ENCODE measurements around the gene DGCR2. TPM values are rescaled to one million over a fixed set of nuclear protein-coding genes. Genes with fewer than 3 reads are reported as not detected.

DGCR2 gene
- total RNA-seq, 1 experiment from 2014 or later, result 72.4 TPM

- Histone ChIP-seq H3K36me3 (replicated peaks; ENCODE audit: control insufficient read depth, insufficient read depth, low read length) (no peaks in the 10 kb centered on the region), H3K4me3 (ENCODE audit: insufficient read depth, low read depth, low read length) (no peak overlapping the region), H3K27me3 (ENCODE audit: control insufficient read depth, insufficient read depth, low read length) (no peaks in the 10 kb centered on the region)
- DNase-seq, result peak; percentile 63
Measured at GRCh38 chr22:19111140-19111539, 11.1 kb downstream of the DGCR2 start.

GRCh38 chr22:19110646-19111045 lies 11.6 kb downstream of the DGCR2 start:
- Histone ChIP-seq H3K27me3 (ENCODE audit: control insufficient read depth, insufficient read depth, low read length) (no peaks in the 10 kb centered on the region), H3K4me3 (ENCODE audit: insufficient read depth, low read depth, low read length) (no peak overlapping the region), H3K36me3 (replicated peaks; ENCODE audit: control insufficient read depth, insufficient read depth, low read length) (no peaks in the 10 kb centered on the region)
- DNase-seq, result no peak

DNA sequence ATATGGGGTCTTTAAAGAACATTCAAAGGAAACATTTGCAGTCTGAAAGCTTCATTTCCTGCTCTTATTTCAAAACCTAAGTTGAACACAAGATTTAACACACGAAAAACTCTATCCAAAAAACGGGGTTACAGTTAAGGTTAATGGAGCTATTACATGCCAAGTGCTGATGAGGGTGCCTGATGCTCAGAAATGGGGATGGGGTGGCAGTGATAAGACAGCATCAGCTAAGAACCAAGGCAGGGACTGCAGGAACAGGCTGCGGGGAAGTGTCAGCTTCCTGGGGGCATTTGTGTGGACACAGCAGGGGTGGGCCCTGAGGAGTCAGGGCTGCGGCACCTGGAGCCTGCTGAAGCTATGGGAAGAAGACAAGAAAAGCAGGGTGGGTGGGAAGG lies 12.2 kb downstream of the DGCR2 start:
- Histone ChIP-seq H3K27me3 (ENCODE audit: control insufficient read depth, insufficient read depth, low read length) (no peaks in the 10 kb centered on the region), H3K4me3 (ENCODE audit: insufficient read depth, low read depth, low read length) (no peak overlapping the region), H3K36me3 (replicated peaks; ENCODE audit: control insufficient read depth, insufficient read depth, low read length) (no peaks in the 10 kb centered on the region)
- DNase-seq, result peak; percentile 65

GRCh38 chr22:19109198-19110063 lies 12.8 kb downstream of the DGCR2 start:
- Histone ChIP-seq H3K4me3 (ENCODE audit: insufficient read depth, low read depth, low read length) (no peak overlapping the region), H3K36me3 (replicated peaks; ENCODE audit: control insufficient read depth, insufficient read depth, low read length) (no peaks in the 10 kb centered on the region), H3K27me3 (ENCODE audit: control insufficient read depth, insufficient read depth, low read length) (no peaks in the 10 kb centered on the region)
- peak; percentile 22 for DNase-seq

DNA sequence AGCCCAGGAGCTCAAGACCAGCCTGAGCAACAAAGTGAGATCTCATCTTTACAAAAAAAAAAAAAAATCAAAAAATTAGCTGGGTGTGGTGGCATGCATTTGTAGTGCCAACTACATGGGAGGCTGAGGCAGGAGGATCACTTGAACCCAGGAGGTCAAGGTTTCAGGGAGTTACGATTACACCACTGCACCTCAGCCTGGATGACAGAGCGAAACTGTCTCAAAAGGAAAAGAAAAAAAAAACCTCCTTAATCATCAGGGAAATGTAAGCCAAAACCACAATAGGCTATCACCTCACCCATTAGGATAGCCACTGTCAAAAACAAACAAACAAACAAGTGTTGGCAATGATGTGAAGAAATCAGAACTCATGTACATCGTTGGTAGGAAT lies 13.4 kb downstream of the DGCR2 start:
- H3K27me3 ChIP-seq (ENCODE audit: control insufficient read depth, insufficient read depth, low read length), result no peaks in the 10 kb centered on the region
- H3K36me3 ChIP-seq (replicated peaks; ENCODE audit: control insufficient read depth, insufficient read depth, low read length), result no peaks in the 10 kb centered on the region
- H3K4me3 ChIP-seq (ENCODE audit: insufficient read depth, low read depth, low read length), result no peak overlapping the region
- DNase-seq, result no peak

DNA sequence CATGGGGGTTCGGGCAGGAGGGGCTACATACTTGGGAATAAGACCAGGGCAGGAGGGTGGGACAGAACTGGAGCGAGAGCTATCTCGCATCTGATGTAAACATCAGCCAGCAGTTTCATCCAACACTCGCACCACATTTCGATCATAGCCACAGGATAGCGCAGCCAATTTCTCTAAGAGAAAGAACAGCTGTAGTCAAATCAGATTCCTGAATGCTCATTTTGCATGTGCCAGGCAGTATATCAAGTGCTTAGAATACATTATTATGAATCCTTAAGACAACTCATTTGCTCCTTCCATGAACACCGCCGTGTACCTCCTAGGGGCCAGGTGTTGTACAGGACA lies 14.5 kb downstream of the DGCR2 start:
- Histone ChIP-seq H3K4me3 (ENCODE audit: insufficient read depth, low read depth, low read length) (no peak overlapping the region), H3K36me3 (replicated peaks; ENCODE audit: control insufficient read depth, insufficient read depth, low read length) (no peaks in the 10 kb centered on the region), H3K27me3 (ENCODE audit: control insufficient read depth, insufficient read depth, low read length) (no peaks in the 10 kb centered on the region)
- no peak for DNase-seq

- no peaks in the 10 kb centered on the region for H3K27me3 ChIP-seq (ENCODE audit: control insufficient read depth, insufficient read depth, low read length)
- no peaks in the 10 kb centered on the region for H3K36me3 ChIP-seq (replicated peaks; ENCODE audit: control insufficient read depth, insufficient read depth, low read length)
- no peak overlapping the region for H3K4me3 ChIP-seq (ENCODE audit: insufficient read depth, low read depth, low read length)
- peak; percentile 7 for DNase-seq
Measured at GRCh38 chr22:19106886-19107729, 15.1 kb downstream of the DGCR2 start.

DNA sequence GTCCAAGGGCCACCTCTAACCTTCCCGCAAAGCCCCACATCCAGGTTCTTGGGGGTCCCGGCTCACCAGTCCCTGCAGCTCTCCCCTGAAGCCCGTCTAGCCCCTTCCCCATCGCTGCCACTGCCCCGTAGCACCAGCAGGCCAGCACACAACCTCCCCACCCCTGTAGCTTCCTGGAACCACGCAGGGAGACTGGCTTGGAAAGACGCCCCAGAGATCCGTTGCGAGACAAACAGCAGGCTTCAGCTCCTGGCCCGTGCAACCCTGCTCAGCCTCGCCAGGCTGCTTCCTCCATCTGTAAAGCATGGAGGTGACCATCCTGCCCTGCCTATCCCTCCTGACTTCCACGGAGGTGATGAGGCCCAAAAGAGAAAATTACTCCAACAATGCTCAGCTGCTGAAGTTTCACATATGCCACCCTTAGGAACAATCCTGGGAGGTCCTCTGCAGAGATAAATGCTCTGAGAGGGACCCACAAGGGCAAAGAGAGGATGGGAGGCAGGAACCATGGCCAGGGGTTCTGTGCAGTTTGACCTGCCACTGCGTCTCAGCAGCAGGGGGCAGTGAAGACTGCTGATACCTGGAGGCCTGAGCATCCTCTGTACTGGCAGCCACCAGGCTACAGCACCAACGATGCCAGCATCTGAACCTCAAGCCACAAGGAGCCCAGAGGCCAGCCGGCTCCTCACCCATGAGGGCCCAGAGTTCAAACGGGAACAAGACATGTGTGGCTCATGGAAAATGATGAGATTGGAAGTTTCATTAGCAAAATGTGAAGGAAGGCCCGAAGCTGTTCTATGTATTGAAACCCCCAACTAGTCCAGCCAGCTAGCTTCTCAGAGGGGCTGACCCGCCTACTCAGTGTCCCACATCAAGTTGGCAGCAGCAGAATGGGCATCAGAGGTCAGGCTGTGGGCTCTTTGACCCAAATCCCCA lies 16.1 kb downstream of the DGCR2 start:
- no peaks in the 10 kb centered on the region for H3K27me3 ChIP-seq (ENCODE audit: control insufficient read depth, insufficient read depth, low read length)
- no peak overlapping the region for H3K4me3 ChIP-seq (ENCODE audit: insufficient read depth, low read depth, low read length)
- DNase-seq, result peak; percentile 72
- H3K36me3 ChIP-seq (replicated peaks; ENCODE audit: control insufficient read depth, insufficient read depth, low read length), result no peaks in the 10 kb centered on the region

DNA sequence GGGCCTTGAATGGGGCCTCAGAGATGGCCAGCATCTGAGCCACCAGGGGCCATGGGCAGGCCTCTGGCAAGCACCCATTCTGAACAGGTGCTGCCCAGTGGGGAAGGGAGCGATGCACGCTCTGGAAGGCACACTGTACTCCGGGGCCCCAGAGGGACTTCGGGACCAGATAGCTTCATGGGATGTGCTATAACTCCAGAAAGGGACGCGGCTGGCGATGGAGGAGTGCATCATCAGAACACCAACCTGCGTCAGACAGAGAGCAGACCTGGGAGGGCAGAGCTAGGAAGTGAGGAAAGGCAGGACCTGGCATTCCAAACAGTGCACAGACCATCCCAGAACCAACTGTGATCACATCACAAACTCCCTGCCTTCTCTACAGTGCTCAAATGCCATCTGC lies 16.8 kb downstream of the DGCR2 start:
- H3K27me3 ChIP-seq (ENCODE audit: control insufficient read depth, insufficient read depth, low read length), result no peaks in the 10 kb centered on the region
- H3K4me3 ChIP-seq (ENCODE audit: insufficient read depth, low read depth, low read length), result no peak overlapping the region
- H3K36me3 ChIP-seq (replicated peaks; ENCODE audit: control insufficient read depth, insufficient read depth, low read length), result no peaks in the 10 kb centered on the region
- DNase-seq, result no peak

DNA sequence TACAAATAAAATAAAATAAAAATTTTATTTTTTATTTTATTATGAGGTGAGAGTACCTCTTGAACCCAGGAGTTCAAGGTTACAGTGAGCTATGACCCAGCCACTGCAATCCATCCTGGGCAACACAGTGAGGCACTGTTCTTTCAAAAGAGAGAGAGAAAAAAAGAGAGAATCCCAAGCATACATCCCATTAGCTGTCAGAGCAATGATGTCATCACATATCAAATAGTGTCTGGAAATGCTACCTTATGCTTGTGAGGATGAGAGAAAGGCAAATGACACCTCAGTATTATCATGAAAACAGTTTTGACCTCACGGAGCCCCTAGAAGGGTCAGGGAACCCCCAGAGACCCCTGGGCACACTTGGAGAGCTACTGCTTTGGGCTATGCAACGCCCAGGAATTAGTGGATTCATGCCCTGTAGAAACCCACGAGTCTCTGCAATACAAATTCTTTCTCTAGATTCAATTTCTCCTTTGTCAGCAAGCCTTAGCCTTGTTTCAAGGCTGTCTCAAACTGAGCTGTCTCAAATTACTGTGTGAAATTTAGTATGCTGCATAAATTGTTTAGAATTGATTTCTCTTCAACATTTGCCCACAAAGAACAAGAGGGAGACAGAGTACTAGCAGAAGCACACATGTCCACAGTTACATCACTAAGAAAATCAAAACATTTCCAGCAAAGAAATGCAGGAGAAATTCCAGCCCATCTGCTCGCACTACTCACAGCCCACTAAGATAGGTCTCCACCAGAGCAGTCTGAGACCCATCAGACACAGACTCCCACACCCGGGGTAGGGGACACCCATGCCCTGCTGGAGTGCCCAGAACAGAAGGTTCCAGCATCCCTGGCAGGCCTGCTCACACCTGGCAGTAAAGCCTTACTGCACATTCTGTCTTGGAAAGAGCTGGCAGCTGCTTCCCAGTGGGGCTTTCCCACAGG lies 18.1 kb downstream of the DGCR2 start:
- Histone ChIP-seq H3K4me3 (ENCODE audit: insufficient read depth, low read depth, low read length) (no peak overlapping the region), H3K27me3 (ENCODE audit: control insufficient read depth, insufficient read depth, low read length) (no peaks in the 10 kb centered on the region), H3K36me3 (replicated peaks; ENCODE audit: control insufficient read depth, insufficient read depth, low read length) (no peaks in the 10 kb centered on the region)
- DNase-seq, result no peak

GRCh38 chr22:19098157-19098556 lies 24.1 kb downstream of the DGCR2 start:
- no peak for DNase-seq
- Histone ChIP-seq H3K4me3 (ENCODE audit: insufficient read depth, low read depth, low read length) (no peak overlapping the region), H3K27me3 (ENCODE audit: control insufficient read depth, insufficient read depth, low read length) (no peaks in the 10 kb centered on the region)

DNA sequence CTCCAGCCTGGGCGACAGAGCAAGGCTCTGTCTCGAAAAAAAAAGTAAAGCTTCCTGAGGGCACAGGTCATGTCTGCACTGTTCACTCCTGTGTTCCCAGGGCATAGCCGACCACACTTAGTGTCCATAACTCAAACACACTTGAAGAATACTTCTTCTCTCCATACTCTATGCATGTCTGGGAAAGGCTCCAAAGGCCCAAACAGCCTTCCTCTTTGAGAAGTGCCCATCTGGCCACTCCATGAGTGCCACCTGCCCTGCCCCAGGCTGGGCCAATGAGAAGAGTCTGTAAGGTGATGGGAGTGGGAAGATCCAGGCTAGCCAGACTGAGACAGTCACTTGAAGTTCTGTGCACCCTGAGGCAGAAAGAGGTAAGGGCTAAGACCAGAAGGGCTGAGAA lies 24.7 kb downstream of the DGCR2 start:
- no peak overlapping the region for H3K4me3 ChIP-seq (ENCODE audit: insufficient read depth, low read depth, low read length)
- DNase-seq, result no peak
- no peaks in the 10 kb centered on the region for H3K27me3 ChIP-seq (ENCODE audit: control insufficient read depth, insufficient read depth, low read length)
- H3K36me3 ChIP-seq (replicated peaks; ENCODE audit: control insufficient read depth, insufficient read depth, low read length), result no peaks in the 10 kb centered on the region; the same call in 1 of the 2 replicates

More at GRCh38 chr22:19098157-19098556, 24.1 kb downstream of the DGCR2 start:
- no peaks in the 10 kb centered on the region; the same call in 1 of the 2 replicates for H3K36me3 ChIP-seq (replicated peaks; ENCODE audit: control insufficient read depth, insufficient read depth, low read length)

DNA sequence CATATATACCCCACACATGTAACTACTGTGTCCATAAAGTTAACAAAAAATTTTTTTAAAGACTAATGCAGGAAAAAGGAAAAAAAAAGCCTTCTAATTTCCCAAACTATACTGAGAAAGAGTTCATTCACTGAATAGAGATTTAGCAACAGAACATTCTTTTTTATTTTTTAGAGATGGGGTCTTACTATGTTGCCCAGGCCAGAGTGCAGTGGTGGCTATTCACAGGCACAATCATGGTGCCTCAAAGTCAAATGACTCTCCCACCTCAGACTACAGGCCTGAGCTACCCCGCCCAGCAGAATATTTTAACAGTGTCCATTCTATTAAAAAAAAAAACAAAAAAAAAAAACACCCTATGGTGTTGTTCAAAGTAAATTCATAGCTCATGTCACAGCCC lies 25.7 kb downstream of the DGCR2 start:
- DNase-seq, result no peak
- Histone ChIP-seq H3K27me3 (ENCODE audit: control insufficient read depth, insufficient read depth, low read length) (no peaks in the 10 kb centered on the region), H3K36me3 (replicated peaks; ENCODE audit: control insufficient read depth, insufficient read depth, low read length) (no peaks in the 10 kb centered on the region; the same call in 1 of the 2 replicates), H3K4me3 (ENCODE audit: insufficient read depth, low read depth, low read length) (no peak overlapping the region)
